ENCODE measurements around the gene ARFGAP2. TPM values are rescaled to one million over a fixed set of nuclear protein-coding genes. Genes with fewer than 3 reads are reported as not detected.

The ARFGAP2 gene
- total and polyA plus RNA-seq, 2 of the 8 experiments (the other 6 are each of a cell fraction or from before 2014, with no cell fraction given): 50.2 to 64.0 TPM

- no peak overlapping the region for H4K8ac ChIP-seq (ENCODE audit: extremely low read depth, insufficient read depth, low read length)
- H3K27me3 ChIP-seq (replicated peaks in 1 of 4; ENCODE audit: control insufficient read depth in 3 of 4, extremely low read depth in 1 of 4, insufficient read depth in 3 of 4, low read length in 3 of 4): no peaks in the 10 kb centered on the region
- H4K91ac ChIP-seq (replicated peaks; ENCODE audit: insufficient read length, low read length): no peak overlapping the region
- H2BK20ac ChIP-seq (ENCODE audit: low read length): no peak overlapping the region
- no peak overlapping the region for H2BK15ac ChIP-seq (ENCODE audit: low read length)
- no peak overlapping the region for H3K9ac ChIP-seq (replicated peaks in 1 of 4; ENCODE audit: extremely low read depth in 1 of 4, low read depth in 3 of 4, low read length in 3 of 4)
- H3K4me1 ChIP-seq (replicated peaks in 1 of 4; ENCODE audit: control insufficient read depth in 3 of 4, insufficient read depth in 4 of 4, low read length in 3 of 4): peaks cover 2 to 7% (median 5%) of the 10 kb centered on the region in 4 experiments; a peak in 6 of 7 replicates
- POLR2A ChIA-PET (ENCODE audit: partially characterized antibody): interaction anchor here (0.8 to 2.7 kb wide), 6 partner anchors 8 to 32 kb away, joined by 3 to 16 read pairs (median 4); partner anchors contain the start of genes DDB2 and PACSIN3
- no peak overlapping the region for H3K23ac ChIP-seq (ENCODE audit: insufficient read length)
- FAIRE-seq (no peak), DNase-seq (ENCODE audit: low read depth in 1 of 2, low spot score in 2 of 2) (no peak)
- H2BK12ac ChIP-seq (ENCODE audit: low read depth, low read length): no peak overlapping the region
- H2BK120ac ChIP-seq (replicated peaks; ENCODE audit: low read depth, low read length): no peak overlapping the region
- no peak overlapping the region for H3K4ac ChIP-seq (replicated peaks; ENCODE audit: insufficient read length, low read depth, low read length)
- CTCF ChIA-PET (ENCODE audit: partially characterized antibody): interaction anchor here (1.1 to 21.5 kb wide), 4 partner anchors 8 to 31 kb away, joined by 3 to 247 read pairs (median 10); partner anchors contain the start of genes ARFGAP2 and PACSIN3
- peak; percentile 87 for TF ChIP-seq MAFK (IDR thresholded peaks at IDR 0.05; ENCODE audit: low read depth, low read length)
- TF ChIP-seq CTBP2 (IDR thresholded peaks at IDR 0.05; ENCODE audit: borderline replicate concordance, insufficient read depth, insufficient read length, low read length): no peak
- no peak for TF ChIP-seq PHF8 (conservative IDR thresholded peaks at IDR 0.05; ENCODE audit: low read depth, low read length)
- H3K56ac ChIP-seq (replicated peaks; ENCODE audit: insufficient read length, low read depth, low read length): no peak overlapping the region
- H3K36me3 ChIP-seq (ENCODE audit: control insufficient read depth in 2 of 4, insufficient read depth in 4 of 4, low read length in 3 of 4): no peaks in the 10 kb centered on the region
- H3K9me3 ChIP-seq (ENCODE audit: insufficient read depth in 2 of 2, low read depth in 1 of 2, low read length in 1 of 2): no peaks in the 10 kb centered on the region
- no peak overlapping the region for H3K27ac ChIP-seq (ENCODE audit: low read depth, low read length)
- H3K79me2 ChIP-seq (ENCODE audit: control insufficient read depth in 1 of 2, insufficient read depth in 2 of 2, low read length in 2 of 2): no peaks in the 10 kb centered on the region
- WGBS, 2 experiments (ENCODE audit: extremely low coverage in 1 of 2, insufficient coverage in 1 of 2, insufficient read length in 1 of 2, insufficient replicate concordance in 2 of 2, low coverage in 1 of 2, low lambda C conversion rate in 2 of 2, missing lambda C conversion rate in 1 of 2): 92% methylated on average over 5 of the region's 5 CpGs; no CpG with 5 or more reads in 1 of the 2 experiments
- H4K20me1 ChIP-seq (replicated peaks in 1 of 2; ENCODE audit: control insufficient read depth in 1 of 2, insufficient read depth in 2 of 2, low read length in 2 of 2): no peaks in the 10 kb centered on the region
- no peak overlapping the region for H2BK5ac ChIP-seq (ENCODE audit: low read depth, low read length)
- H2AK5ac ChIP-seq (ENCODE audit: low read depth, low read length): no peak overlapping the region
- no peak overlapping the region for H3K4me2 ChIP-seq (ENCODE audit: insufficient read depth in 1 of 2, low read depth in 2 of 2, low read length in 2 of 2)
- no peaks in the 10 kb centered on the region for H3K79me1 ChIP-seq (ENCODE audit: low read depth, low read length)
- H4K5ac ChIP-seq (ENCODE audit: insufficient read length, low read depth, low read length): no peak overlapping the region
- H3K23me2 ChIP-seq (ENCODE audit: low read depth, low read length): no peaks in the 10 kb centered on the region
- H3K18ac ChIP-seq (ENCODE audit: extremely low read depth, low read length): no peak overlapping the region
- H2AFZ ChIP-seq (ENCODE audit: low read length): no peak overlapping the region
- H3K14ac ChIP-seq (ENCODE audit: insufficient read length): no peak overlapping the region
- no peak overlapping the region for H3K4me3 ChIP-seq (ENCODE audit: extremely low read depth in 1 of 4, insufficient read depth in 2 of 4, low read depth in 3 of 4, low read length in 4 of 4)
These were observed 25.9 kb upstream of the ARFGAP2 start for GRCh38 chr11:47202576-47202975.
